PFSK-1 (cell line): ENCODE data around the gene TMEM198.

Experiments
- FOXP2 ChIP-seq: optimal IDR thresholded peaks from 2 replicates; pipeline ENCODE3; 2011; ENCODE audit warnings: borderline replicate concordance, control low read depth, inconsistent platforms; ENCODE audit not compliant: insufficient read depth; ENCODE audit errors: extremely low read length, extremely low read depth
- POLR2AphosphoS5 ChIP-seq: IDR thresholded peaks from 2 replicates; pipeline ENCODE4 v1.6.1; 2012; ENCODE audit warnings: low read depth, mild to moderate bottlenecking, control low read depth, low read length, moderate library complexity
- SIN3A ChIP-seq: IDR thresholded peaks from 2 replicates; pipeline ENCODE4 v1.6.1; 2012; ENCODE audit warnings: mild to moderate bottlenecking, low read length, moderate library complexity, borderline replicate concordance; ENCODE audit not compliant: insufficient read depth
- TAF1 ChIP-seq: IDR thresholded peaks from 2 replicates; pipeline ENCODE4 v1.6.1; 2012; ENCODE audit warnings: low read length, control low read depth, borderline replicate concordance; ENCODE audit not compliant: insufficient read depth
- TF ChIP-seq, protein P1 (sequence below), 2 experiments: IDR thresholded peaks; 2 replicates each; pipeline versions ENCODE4 v1.6.1 to v1.8.0; 2011 to 2012; ENCODE audit warnings: low read depth in 2 of 2, low read length in 2 of 2, control low read depth in 1 of 2, inconsistent platforms in 1 of 2, mild to moderate bottlenecking in 1 of 2, moderate library complexity in 1 of 2; ENCODE audit not compliant: insufficient read depth in 1 of 2

The TMEM198 gene

DNA sequence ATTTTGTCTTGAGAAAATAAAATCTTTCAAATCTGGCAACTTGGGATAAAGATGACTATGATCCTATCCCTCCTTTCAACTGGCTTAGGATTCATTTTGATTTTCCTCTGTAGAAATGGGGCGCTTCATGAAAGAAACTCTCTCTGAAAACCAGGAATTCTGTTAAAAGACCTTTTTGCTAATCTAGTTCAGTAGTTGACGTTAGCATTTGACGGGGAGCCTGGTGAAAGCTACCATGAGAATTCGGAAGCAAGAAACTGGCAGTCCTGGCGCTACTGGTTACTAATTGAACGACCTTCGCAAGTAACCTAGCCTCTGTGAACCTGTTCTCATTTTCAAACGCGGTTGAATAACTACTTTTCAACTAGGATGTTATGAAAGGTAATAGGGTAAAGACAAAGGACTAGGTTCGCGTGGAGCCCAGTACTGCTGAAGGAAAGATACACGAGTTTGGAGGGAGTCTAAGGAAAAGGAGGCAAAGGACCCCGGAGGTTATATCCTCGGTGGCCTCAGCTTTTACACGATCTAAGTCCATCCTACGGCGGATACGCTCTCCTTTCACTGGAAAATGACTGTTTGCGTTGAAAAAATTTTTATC, 53.2 kb downstream of the TMEM198 start:
- TF ChIP-seq, protein P1, sequence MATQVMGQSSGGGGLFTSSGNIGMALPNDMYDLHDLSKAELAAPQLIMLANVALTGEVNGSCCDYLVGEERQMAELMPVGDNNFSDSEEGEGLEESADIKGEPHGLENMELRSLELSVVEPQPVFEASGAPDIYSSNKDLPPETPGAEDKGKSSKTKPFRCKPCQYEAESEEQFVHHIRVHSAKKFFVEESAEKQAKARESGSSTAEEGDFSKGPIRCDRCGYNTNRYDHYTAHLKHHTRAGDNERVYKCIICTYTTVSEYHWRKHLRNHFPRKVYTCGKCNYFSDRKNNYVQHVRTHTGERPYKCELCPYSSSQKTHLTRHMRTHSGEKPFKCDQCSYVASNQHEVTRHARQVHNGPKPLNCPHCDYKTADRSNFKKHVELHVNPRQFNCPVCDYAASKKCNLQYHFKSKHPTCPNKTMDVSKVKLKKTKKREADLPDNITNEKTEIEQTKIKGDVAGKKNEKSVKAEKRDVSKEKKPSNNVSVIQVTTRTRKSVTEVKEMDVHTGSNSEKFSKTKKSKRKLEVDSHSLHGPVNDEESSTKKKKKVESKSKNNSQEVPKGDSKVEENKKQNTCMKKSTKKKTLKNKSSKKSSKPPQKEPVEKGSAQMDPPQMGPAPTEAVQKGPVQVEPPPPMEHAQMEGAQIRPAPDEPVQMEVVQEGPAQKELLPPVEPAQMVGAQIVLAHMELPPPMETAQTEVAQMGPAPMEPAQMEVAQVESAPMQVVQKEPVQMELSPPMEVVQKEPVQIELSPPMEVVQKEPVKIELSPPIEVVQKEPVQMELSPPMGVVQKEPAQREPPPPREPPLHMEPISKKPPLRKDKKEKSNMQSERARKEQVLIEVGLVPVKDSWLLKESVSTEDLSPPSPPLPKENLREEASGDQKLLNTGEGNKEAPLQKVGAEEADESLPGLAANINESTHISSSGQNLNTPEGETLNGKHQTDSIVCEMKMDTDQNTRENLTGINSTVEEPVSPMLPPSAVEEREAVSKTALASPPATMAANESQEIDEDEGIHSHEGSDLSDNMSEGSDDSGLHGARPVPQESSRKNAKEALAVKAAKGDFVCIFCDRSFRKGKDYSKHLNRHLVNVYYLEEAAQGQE (IDR thresholded peaks at IDR 0.05; ENCODE audit: insufficient read depth in 1 of 2, low read depth in 2 of 2, low read length in 2 of 2) = no peak
- no peak for TF ChIP-seq TAF1
- no peak for TF ChIP-seq SIN3A
- TF ChIP-seq POLR2AphosphoS5 = no peak
- no peak for TF ChIP-seq FOXP2

DNA sequence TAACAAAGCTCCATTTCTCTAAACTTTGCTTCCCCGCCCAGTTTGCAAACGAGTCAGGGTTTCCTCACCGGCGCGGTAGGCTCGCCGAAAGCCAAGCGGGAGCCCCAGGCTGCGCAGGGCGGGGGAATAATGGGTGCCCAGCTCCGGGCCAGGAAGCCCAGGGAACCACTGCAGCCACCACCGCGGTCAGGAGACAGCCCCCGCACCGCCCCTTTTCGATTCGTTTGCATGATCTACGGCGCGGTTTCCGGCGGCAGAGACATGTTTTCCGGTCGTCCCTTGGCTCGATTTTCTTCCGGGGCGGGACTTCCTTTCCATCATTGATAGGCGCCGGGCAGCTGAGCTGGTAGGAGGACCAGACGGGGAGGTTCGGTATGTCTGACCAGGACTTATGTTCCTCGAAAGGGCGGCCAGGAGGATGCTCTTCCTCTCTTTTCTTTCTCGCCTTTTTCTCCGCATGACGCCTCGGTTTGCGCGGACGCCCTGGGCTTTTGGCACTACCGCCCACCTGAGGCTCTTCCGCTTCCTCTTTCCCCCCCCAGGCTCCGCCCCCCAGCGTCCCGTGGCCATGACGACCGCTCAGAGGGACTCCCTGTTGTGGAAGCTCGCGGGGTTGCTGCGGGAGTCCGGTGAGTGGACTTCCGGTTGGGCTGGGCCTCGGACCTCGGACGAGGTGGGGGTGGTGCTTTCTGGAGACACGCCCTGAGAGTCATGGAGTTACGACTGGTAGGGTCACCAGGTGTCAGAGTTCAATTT, 53.9 kb downstream of the TMEM198 start, which contains the start of gene STK11IP:
STK11IP (plus strand) TSS at position 306 of the 756 bp plus-strand sequence; CDS start at position 569, 263 bp downstream.
- TF ChIP-seq SIN3A = peak; percentile 38; the same call in 1 of the 2 replicates
- TF ChIP-seq, protein P1 (IDR thresholded peaks at IDR 0.05; ENCODE audit: insufficient read depth in 1 of 2, low read depth in 2 of 2, low read length in 2 of 2) = peak in 1 of 2 experiments; percentile 36; a peak in 1 of 4 replicates
- TF ChIP-seq TAF1 = peak; percentile 78; the same call in 1 of the 2 replicates
- peak; percentile 64 for TF ChIP-seq FOXP2
- TF ChIP-seq POLR2AphosphoS5 = peak; percentile 94

DNA sequence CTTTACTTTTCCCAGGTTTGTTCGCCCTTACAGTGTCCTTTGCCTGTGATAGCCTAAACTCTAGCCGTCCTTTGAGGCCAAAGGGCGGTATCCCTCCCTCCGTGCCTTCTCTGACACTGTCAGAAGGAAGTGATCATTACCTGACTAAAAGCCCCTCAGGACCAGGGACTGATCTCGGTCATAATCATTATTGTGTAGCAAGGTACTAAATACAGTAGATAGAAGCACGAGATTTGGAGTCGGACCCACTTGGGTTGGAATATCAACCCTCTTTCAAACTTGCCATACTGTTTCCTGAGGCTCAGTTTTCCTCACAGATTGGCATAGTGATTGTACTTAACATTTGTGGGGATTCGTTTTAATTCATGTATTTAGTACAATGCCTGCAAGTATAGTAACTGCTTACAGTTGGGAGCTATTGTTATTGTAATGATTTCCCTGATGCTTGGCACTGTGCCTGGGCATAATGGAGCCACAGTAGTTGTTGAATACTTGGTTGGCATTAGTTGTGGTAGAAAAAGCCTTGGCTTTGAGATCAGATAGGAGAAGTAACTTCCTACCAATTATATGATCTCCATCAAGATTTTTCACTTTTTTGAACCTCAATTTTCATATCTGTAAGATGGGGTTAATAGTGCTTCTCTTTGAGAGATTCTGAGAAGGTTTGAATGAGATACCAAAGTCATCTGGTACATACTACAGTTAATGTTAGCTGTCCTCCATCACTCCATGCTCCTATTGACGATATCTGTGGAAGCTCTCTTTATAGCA, 54.7 kb downstream of the TMEM198 start:
- TF ChIP-seq POLR2AphosphoS5 = no peak; the same call in 1 of the 2 replicates
- peak; percentile 68; the same call in 1 of the 2 replicates for TF ChIP-seq TAF1
